Measurements from ENCODE around the gene IER2.
"Not testable (repeated sequence)": the region's sequence is repeated elsewhere in the genome, so short reads cannot be mapped to it uniquely, and the experiment has no call there.

- not testable (repeated sequence) for TF ChIP-seq POLR2A, POLR2AphosphoS5 (IDR thresholded peaks at IDR 0.05; ENCODE audit: low read depth, low read length)
These were observed 36.5 kb downstream of the IER2 start for GRCh38 chr19:13186688-13187087.

Measured in GM12892 (cell line).